Measurements from ENCODE around the gene CCDC148. TPM values are rescaled to one million over a fixed set of nuclear protein-coding genes. Genes with fewer than 3 reads are reported as not detected.
"Not testable (repeated sequence)": the region's sequence is repeated elsewhere in the genome, so short reads cannot be mapped to it uniquely, and the experiment has no call there.

CCDC148 gene
- total and polyA plus RNA-seq, 8 donors: 0.64 to 6.0 (median 3.5) TPM

DNA sequence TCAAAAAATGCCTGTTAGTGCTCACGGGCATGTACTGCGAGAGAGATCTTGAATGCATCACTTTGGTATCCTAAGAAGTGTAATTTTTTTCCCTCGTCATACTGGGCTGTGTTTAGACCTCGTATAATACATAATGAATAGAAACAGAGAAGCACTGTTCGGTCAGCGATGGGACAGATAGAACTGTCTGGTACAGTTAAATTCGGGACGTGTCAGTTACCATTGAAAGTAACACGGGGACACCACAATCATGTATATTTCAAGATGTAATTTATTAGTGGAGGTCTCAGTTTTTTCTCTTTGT is 2.0 kb upstream of the CCDC148 start:
- Histone ChIP-seq H3K4me3 (peak overlapping the region; percentile 87 to 97), H3K27me3 (no peaks in the 10 kb centered on the region), H3K9me3 (no peaks in the 10 kb centered on the region), H3K36me3 (no peaks in the 10 kb centered on the region), H3K4me1 (peaks cover 0 to 47% of the 10 kb centered on the region in 2 donors), H3K27ac (peak overlapping the region in 1 of 2 donors; percentile 86)
- DNase-seq (no peak), ATAC-seq (no peak)
- TF ChIP-seq CTCF (IDR thresholded peaks at IDR 0.05): no peak
- intact Hi-C loops (cut with DNase I): loop anchor here in 1 of 2 donors (10.0 kb wide), 1 partner anchor 274 kb away; no protein-coding TSS in a partner anchor

DNA sequence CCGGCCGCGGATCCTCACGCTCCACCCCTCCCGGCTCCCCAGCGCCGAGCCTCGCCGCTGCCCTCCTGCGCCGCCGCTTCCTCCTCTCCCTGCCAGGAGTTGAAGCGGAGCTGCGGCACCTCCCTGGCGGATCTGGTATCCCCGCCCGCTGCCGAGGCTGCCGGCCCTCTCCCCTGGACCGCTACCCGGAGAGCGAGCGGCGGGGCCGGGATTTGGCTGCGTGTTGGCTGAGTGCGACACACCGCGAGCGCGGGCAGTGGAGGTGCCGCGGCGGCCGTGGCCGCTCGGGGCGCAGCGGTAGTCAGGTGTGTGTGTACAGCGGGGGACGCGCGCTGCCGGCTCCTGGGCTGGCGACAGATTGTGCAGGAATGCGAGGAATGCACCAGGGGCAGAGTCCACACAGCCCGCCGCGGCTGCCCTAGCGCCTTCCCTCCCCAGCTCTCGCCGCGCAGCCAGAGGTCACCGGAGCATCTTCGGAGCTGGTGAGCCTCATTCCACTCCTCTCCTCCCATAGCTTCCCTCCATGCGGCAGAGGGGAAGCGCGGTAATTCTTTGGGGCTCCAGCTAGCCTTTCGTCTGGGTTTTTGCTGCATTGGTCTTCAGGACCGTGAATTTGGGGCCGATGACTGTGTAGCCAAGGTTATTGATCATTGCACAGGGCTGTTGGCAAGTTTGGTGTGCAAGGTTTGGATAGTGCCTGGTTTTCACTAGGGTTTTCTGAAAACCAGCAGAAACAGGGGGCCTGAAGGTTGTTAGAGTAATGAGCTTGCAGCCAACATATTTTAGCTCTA is 1.5 kb upstream of the CCDC148 start:
- H3K27ac ChIP-seq: peak overlapping the region; percentile 86 to 94

DNA sequence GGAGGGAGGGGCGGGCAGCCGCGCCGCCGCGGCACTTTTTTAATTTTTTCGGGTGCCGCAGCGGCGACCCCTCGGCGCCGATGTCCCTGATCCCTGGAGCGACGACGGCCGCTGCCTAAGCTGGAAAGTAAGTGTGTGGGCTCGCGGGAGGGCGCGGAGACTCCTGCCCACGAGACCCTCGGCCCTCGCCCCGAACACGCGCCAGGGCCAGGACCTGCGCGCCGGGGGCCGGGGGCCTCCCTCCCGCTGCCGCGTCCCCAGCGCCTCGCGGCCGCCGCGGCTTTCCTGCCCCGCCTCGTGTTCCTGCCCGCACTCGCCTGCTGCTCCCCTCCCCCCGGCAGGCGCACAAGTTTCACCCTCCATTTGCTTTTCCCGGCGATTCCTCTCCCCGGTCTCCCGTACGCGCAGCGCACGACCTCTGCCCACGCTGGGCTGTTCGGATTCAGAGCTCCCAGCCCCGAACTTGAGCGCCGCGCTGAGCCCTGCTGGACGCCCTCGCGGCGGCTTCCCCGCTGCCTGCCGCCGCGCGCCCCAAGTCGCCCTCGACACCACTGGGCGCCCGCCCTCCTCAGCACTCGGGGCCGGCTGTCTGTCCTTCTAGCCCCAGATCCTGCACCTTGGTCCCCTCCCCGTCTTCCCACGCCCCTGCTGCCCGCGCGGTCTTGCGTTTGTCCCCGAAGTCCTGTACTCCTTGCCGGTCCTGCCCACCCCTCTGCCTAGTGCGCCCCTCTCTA is 706 bp upstream of the CCDC148 start:
- ATAC-seq: peak; percentile 51
- H3K27ac ChIP-seq: peak overlapping the region; percentile 86 to 94
- H3K4me3 ChIP-seq: peak overlapping the region; percentile 87 to 97
- DNase-seq: peak; percentile 58 to 91 (median 70)
- intact Hi-C loops (cut with DNase I): loop anchor here in 1 of 2 donors (10.0 kb wide), 1 partner anchor 272 kb away; no protein-coding TSS in a partner anchor
- peak in 1 of 2 donors; percentile 5 for TF ChIP-seq CTCF (IDR thresholded peaks at IDR 0.05)
- peaks cover 0 to 44% of the 10 kb centered on the region in 2 donors for H3K4me1 ChIP-seq
- H3K36me3 ChIP-seq: no peaks in the 10 kb centered on the region
- no peaks in the 10 kb centered on the region for H3K9me3 ChIP-seq
- no peaks in the 10 kb centered on the region for H3K27me3 ChIP-seq

More for the DNA sequence above, 1.5 kb upstream of the CCDC148 start:
- Histone ChIP-seq H3K27me3 (no peaks in the 10 kb centered on the region), H3K9me3 (no peaks in the 10 kb centered on the region), H3K4me1 (peaks cover 0 to 44% of the 10 kb centered on the region in 2 donors), H3K36me3 (no peaks in the 10 kb centered on the region), H3K4me3 (peak overlapping the region; percentile 87 to 97)
- ATAC-seq (peak; percentile 83), DNase-seq (peak; percentile 66 to 95 (median 78))
- TF ChIP-seq CTCF (IDR thresholded peaks at IDR 0.05): peak; percentile 5 to 15
- intact Hi-C loops (cut with DNase I): loop anchor here in 1 of 2 donors (10.0 kb wide), 1 partner anchor 273 kb away; no protein-coding TSS in a partner anchor

GRCh38 chr2:158443606-158444005 is 12.9 kb downstream of the CCDC148 start:
- no peak for TF ChIP-seq CTCF (IDR thresholded peaks at IDR 0.05)
- DNase-seq: no peak
- intact Hi-C loops (cut with DNase I): no loop called here

DNA sequence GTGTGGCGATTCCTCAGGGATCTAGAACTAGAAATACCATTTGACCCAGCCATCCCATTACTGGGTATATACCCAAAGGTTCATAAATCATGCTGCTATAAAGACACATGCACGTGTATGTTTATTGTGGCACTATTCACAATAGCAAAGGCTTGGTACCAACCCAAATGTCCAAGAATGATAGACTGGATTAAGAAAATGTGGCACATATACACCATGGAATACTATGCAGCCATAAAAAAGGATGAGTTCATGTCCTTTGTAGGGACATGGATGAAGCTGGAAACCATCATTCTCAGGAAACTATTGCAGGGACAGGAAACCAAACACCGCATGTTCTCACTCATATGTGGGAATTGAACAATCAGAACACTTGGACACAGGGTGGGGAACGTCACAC is 17.5 kb downstream of the CCDC148 start:
- ATAC-seq; DNase-seq; H3K36me3 ChIP-seq; H3K27ac ChIP-seq; H3K4me1 ChIP-seq; H3K4me3 ChIP-seq; intact Hi-C loops (cut with DNase I); H3K27me3 ChIP-seq: not testable (repeated sequence)
- peaks cover 0 to 14% of the 10 kb centered on the region in 2 donors for H3K9me3 ChIP-seq

More at GRCh38 chr2:158443606-158444005, 12.9 kb downstream of the CCDC148 start:
- H3K4me3 ChIP-seq: no peak overlapping the region
- H3K27ac ChIP-seq: no peak overlapping the region
- peaks cover 0 to 5% of the 10 kb centered on the region in 2 donors for H3K9me3 ChIP-seq
- no peaks in the 10 kb centered on the region for H3K27me3 ChIP-seq
- no peaks in the 10 kb centered on the region for H3K36me3 ChIP-seq
- no peaks in the 10 kb centered on the region for H3K4me1 ChIP-seq
- ATAC-seq: no peak

DNA sequence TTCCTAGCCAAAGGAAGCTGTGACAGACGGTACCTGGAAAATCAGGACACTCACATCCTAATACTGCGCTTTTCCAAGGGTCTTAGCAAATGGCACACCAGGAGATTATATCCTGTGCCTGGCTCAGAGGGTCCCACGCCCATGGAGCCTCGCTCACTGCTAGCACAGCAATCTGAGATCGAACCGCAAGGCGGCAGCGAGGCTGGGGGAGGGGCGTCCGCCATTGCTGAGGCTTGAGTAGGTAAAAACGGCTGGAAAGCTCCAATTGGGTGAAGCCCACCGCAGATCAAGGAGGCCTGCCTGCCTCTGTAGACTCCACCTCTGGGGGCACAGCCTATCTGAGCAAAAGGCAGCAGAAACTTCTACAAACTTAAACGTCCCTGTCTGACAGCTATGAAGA is 22.8 kb downstream of the CCDC148 start:
- H3K27me3 ChIP-seq; H3K4me1 ChIP-seq; H3K4me3 ChIP-seq; H3K27ac ChIP-seq; ATAC-seq; intact Hi-C loops (cut with DNase I); DNase-seq; H3K36me3 ChIP-seq: not testable (repeated sequence)
- peaks cover 0 to 43% of the 10 kb centered on the region in 2 donors for H3K9me3 ChIP-seq
